ENCODE data around the gene MLXIPL.
"Not testable (repeated sequence)": the region's sequence is repeated elsewhere in the genome, so short reads cannot be mapped to it uniquely, and the experiment has no call there.

MLXIPL gene

DNA sequence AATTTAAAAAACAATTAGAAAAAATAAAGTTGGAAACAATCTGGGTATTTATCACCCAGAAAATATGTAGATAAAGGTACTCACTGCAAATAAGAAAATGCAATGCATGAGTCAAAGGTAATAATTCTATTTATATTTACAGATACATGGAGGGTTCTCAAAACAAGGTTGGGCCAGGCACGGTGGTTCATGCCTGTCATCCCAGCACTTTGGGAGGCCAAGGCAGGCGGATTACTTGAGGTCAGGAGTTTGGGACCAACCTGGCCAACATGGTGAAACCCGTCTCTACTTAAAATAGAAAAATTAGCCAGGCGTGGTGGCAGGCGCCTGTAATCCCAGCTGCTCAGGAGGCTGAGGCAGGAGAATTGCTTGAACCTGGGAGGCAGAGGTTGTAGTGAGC is 74.2 kb downstream of the MLXIPL start:
- not testable (repeated sequence) for DNase-seq (ENCODE audit: low read depth)

DNA sequence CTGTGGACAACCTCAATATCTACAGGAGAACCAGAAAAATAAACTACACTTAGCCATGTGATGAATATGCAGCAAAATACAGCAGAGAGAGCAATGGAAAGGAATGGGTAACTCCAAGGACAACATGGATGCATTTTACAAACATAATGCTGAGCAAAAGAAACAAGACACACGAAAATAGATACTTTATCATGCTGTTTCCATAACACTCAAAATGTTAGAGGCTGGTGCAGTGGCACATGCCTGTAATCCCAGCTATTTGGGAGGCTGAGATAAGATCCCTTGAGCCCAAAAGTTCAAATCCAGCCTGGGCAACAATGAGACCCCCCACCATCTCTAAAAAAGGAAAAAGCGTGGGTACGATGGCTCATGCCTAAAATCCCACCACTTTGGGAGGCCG is 75.1 kb downstream of the MLXIPL start:
- no peak for DNase-seq (ENCODE audit: low read depth)

DNA sequence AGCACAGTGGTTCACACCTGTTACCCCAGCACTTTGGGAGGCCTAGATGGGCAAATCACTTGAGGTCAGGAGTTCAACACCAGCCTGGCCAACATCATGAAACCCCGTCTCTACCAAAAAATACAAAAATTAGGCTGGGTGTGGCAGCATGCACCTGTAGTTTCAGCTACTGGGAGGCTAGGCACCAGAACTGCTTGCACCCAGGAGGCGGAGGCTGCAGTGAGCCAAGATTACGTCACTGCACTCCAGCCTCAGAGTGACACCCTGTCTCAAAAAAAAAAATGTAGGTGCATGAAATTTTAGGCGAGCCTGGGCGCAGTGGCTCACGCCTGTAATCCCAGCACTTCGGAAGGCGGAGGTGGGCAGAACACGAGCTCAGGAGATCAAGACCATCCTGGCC is 76.5 kb downstream of the MLXIPL start:
- no peak for DNase-seq (ENCODE audit: low read depth)

- no peak for DNase-seq (ENCODE audit: low read depth)
Observed at GRCh38 chr7:73544678-73545077, 79.6 kb downstream of the MLXIPL start.

Data from stimulated activated CD8-positive, alpha-beta memory T cell treated with anti-CD3 and anti-CD28 coated beads, Interleukin-15, amount 100 ng/mL, for 24 hours (primary cell).